Activated B cell treated with CpG ODN at 0.5 μM for 24 hours (primary cell): ENCODE data around the gene KRT80. TPM values are rescaled to one million over a fixed set of nuclear protein-coding genes. Genes with fewer than 3 reads are reported as not detected.

Source experiments
- ATAC-seq: fragments of 200-7000 bp; cut with Tn5 transposase; one replicate; pipeline ENCODE4 v1.10.0; 2021; ENCODE audit warnings: low read depth, mild to moderate bottlenecking, moderate library complexity
- CTCF ChIA-PET: fragments of 350-600 bp; sonication (Branson Sonifier 250); formaldehyde crosslinking; loops from one replicate; lab custom pipeline; 2021; ENCODE audit warnings: antibody characterized with exemption; lab: Charles Lee
- POLR2A ChIA-PET: fragments of 350-600 bp; sonication (Branson Sonifier 250); formaldehyde crosslinking; loops from one replicate; lab custom pipeline; 2021; ENCODE audit warnings: antibody characterized with exemption; lab: Charles Lee
- DNase-seq: peaks from one replicate; pipeline ENCODE4 v3.0.0; 2022
- H3K27ac Mint-ChIP-seq: one replicate; pipeline ENCODE4 v1.8.0; 2020; ENCODE audit warnings: mixed read lengths
- H3K27me3 Mint-ChIP-seq: one replicate; pipeline ENCODE4 v1.8.0; 2021; ENCODE audit warnings: mixed read lengths
- H3K36me3 Mint-ChIP-seq: one replicate; pipeline ENCODE4 v1.8.0; 2021; ENCODE audit warnings: low read depth, mixed read lengths
- H3K4me1 Mint-ChIP-seq: one replicate; pipeline ENCODE4 v1.8.0; 2021; ENCODE audit warnings: mixed read lengths
- H3K4me3 Mint-ChIP-seq: one replicate; pipeline ENCODE4 v1.8.0; 2020; ENCODE audit warnings: mild to moderate bottlenecking, mixed read lengths
- H3K9me3 Mint-ChIP-seq: one replicate; pipeline ENCODE4 v1.8.0; 2020; ENCODE audit warnings: mixed read lengths
- intact Hi-C: fragments of 100-400 bp; cut with micrococcal nuclease; formaldehyde crosslinking; loops from one replicate; pipeline ENCODE4 v1.15.1; 2024
- total RNA-seq: library from RNA; stranded (reverse); gene quantifications from 2 replicates; pipeline ENCODE4 v1.2.3, GENCODE V29; 2022
- TF ChIP-seq, protein P1 (sequence below): fragments of 200-600 bp; IDR thresholded peaks from one replicate; pipeline ENCODE4 v1.8.0; 2022; ENCODE audit warnings: antibody characterized with exemption, mild to moderate bottlenecking

KRT80 gene
- total RNA-seq, 1 donor from 2014 or later, result not detected

DNA sequence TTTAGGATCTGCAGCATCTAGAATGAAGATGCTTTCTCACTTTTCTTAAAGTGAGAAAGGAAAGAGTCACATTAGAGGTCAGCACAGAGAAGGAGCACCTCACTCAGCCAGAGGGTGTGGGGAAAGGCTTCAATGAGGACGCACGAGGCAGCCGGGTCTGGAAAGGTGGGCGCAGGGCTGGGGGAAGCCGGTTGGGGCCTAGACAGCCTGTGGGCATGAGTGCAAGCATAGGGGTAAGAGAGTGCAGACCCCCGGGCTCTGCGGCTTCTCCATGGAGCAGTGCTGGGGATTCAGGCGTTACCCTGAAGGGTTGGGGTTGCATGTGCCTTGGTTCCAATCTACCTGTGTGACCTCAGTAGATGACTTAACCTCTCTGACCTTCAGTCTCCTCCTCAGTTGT lies 49.9 kb downstream of the KRT80 start:
- Mint-ChIP-seq H3K4me3 (no peak overlapping the region), H3K36me3 (no peaks in the 10 kb centered on the region), H3K27me3 (no peaks in the 10 kb centered on the region), H3K9me3 (no peaks in the 10 kb centered on the region), H3K27ac (no peak overlapping the region), H3K4me1 (peaks cover 7% of the 10 kb centered on the region)
- CTCF ChIA-PET, result no interaction called here
- intact Hi-C loops, result no loop called here
- no peak for ATAC-seq
- TF ChIP-seq, protein P1, sequence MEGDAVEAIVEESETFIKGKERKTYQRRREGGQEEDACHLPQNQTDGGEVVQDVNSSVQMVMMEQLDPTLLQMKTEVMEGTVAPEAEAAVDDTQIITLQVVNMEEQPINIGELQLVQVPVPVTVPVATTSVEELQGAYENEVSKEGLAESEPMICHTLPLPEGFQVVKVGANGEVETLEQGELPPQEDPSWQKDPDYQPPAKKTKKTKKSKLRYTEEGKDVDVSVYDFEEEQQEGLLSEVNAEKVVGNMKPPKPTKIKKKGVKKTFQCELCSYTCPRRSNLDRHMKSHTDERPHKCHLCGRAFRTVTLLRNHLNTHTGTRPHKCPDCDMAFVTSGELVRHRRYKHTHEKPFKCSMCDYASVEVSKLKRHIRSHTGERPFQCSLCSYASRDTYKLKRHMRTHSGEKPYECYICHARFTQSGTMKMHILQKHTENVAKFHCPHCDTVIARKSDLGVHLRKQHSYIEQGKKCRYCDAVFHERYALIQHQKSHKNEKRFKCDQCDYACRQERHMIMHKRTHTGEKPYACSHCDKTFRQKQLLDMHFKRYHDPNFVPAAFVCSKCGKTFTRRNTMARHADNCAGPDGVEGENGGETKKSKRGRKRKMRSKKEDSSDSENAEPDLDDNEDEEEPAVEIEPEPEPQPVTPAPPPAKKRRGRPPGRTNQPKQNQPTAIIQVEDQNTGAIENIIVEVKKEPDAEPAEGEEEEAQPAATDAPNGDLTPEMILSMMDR, result no peak
- POLR2A ChIA-PET, result no interaction called here
- no peak for DNase-seq

DNA sequence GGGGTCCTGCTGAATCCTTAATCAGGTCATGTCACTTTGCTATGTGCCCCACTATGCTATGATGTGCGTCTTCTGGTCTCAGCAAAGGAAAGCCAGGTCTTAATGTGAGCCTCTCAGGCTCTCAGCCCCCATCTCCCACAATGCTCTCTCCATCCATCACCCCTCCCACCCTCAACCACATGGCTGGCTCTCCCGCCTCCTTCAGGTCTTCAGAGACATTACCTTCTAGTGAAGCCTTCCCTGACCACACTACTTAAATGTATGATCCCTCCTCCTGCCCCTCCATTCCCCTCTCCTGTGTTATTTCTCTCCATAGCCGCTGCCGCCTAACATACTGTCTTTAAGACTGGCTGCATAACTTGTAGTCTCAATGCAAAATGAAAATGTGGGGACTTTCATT lies 50.5 kb downstream of the KRT80 start:
- no peak for DNase-seq
- H3K4me3 Mint-ChIP-seq, result no peak overlapping the region
- TF ChIP-seq, protein P1, result no peak
- no peak for ATAC-seq
- ChIA-PET POLR2A (no interaction called here), CTCF (interaction anchor here (0.9 kb wide), 1 partner anchor 839 kb away, joined by 3 read pairs; no protein-coding TSS in a partner anchor)
- H3K27me3 Mint-ChIP-seq, result no peaks in the 10 kb centered on the region
- H3K36me3 Mint-ChIP-seq, result no peaks in the 10 kb centered on the region
- peaks cover 7% of the 10 kb centered on the region for H3K4me1 Mint-ChIP-seq
- intact Hi-C loops, result no loop called here
- H3K9me3 Mint-ChIP-seq, result no peaks in the 10 kb centered on the region
- H3K27ac Mint-ChIP-seq, result no peak overlapping the region

DNA sequence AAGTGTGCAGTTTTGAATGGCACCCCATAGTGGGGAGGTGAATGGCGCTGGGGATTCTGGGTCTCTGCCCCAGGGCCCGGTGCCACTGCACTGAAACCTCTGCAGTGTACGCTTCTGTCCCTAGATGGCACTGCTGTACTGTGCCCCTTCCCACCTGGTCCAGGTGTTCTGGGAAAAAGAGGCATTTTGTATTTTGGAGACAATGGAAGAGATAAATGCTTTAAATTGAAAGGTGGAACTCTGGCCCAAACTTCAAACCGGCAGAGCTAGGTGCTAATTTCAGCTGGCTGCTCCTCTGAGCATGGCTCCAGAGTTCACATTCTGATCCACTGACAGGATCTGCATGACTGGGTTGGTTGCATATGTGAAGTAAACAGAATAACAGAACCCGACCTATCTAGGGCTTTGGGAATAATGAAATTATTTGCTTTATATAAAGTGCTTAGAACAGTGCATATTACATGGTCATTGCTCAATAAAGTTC lies 52.2 kb downstream of the KRT80 start:
- H3K9me3 Mint-ChIP-seq, result no peaks in the 10 kb centered on the region
- peaks cover 7% of the 10 kb centered on the region for H3K4me1 Mint-ChIP-seq
- POLR2A ChIA-PET, result no interaction called here
- CTCF ChIA-PET, result no interaction called here
- ATAC-seq, result peak; percentile 73
- no peak overlapping the region for H3K27ac Mint-ChIP-seq
- peaks cover 1% of the 10 kb centered on the region for H3K27me3 Mint-ChIP-seq
- H3K36me3 Mint-ChIP-seq, result no peaks in the 10 kb centered on the region
- DNase-seq, result no peak
- TF ChIP-seq, protein P1, result no peak
- H3K4me3 Mint-ChIP-seq, result no peak overlapping the region
- intact Hi-C loops, result loop anchor here (5.0 kb wide), 1 partner anchor 188 kb away; no protein-coding TSS in a partner anchor

DNA sequence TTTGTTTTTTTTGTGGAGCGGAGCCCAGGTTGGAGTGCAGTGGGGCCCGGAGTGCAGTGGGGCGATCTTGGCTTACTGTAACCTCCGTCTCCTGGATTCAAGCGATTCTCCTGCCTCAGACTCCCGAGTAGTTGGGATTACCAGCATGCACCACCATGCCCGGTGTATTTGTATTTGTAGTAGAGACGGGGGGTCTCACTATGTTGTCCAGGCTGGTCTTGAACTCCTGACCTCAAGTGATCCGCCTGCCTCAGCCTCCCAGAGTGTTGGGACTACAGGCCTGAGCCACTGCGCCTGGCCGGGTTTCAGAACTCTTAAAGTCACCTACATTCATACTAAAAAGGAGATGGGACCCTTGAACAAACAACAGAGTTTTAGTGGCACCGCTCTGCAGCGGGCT lies 52.7 kb downstream of the KRT80 start:
- Mint-ChIP-seq H3K4me1 (peaks cover 7% of the 10 kb centered on the region), H3K9me3 (no peaks in the 10 kb centered on the region), H3K27ac (no peak overlapping the region), H3K27me3 (peaks cover 1% of the 10 kb centered on the region), H3K4me3 (no peak overlapping the region), H3K36me3 (no peaks in the 10 kb centered on the region)
- DNase-seq (no peak), ATAC-seq (no peak)
- TF ChIP-seq, protein P1, result no peak
- ChIA-PET CTCF (no interaction called here), POLR2A (no interaction called here)
- intact Hi-C loops, result loop anchor here (5.0 kb wide), 1 partner anchor 188 kb away; no protein-coding TSS in a partner anchor

DNA sequence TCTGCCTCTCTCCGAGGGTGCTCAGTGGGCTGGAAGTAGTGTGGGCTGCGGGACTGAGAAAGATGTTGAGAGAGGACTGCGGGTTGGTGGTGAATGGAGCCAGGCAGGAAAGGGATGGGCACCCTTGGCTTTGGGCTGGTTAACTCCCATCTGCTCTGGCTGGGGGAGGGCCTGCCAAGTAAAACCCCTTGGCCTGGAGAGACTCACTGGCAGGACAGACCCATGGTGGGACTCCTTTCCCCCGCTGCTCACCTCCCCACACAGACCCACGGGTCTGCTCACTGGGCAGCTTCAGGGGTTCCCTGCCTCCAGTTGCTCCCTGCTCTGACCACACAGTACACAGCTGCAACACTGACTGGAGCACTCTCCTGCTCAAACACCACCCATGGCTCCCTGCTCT lies 54.1 kb downstream of the KRT80 start:
- no peaks in the 10 kb centered on the region for H3K36me3 Mint-ChIP-seq
- peaks cover 1% of the 10 kb centered on the region for H3K27me3 Mint-ChIP-seq
- intact Hi-C loops, result loop anchor here (5.0 kb wide), 1 partner anchor 190 kb away; no protein-coding TSS in a partner anchor
- TF ChIP-seq, protein P1, result no peak
- ChIA-PET POLR2A (no interaction called here), CTCF (no interaction called here)
- no peak overlapping the region for H3K27ac Mint-ChIP-seq
- DNase-seq (no peak), ATAC-seq (no peak)
- H3K4me1 Mint-ChIP-seq, result peaks cover 7% of the 10 kb centered on the region
- no peak overlapping the region for H3K4me3 Mint-ChIP-seq
- no peaks in the 10 kb centered on the region for H3K9me3 Mint-ChIP-seq
